DMS 273 (cell line): Measurements from ENCODE around the gene DHDH.
"Not testable (repeated sequence)": the region's sequence is repeated elsewhere in the genome, so short reads cannot be mapped to it uniquely, and the experiment has no call there.

Experiments
- DNase-seq: peaks from one replicate; lab custom pipeline; 2025; ENCODE audit not compliant: unreplicated experiment; lab: John Stamatoyannopoulos, UW

DHDH gene

DNA sequence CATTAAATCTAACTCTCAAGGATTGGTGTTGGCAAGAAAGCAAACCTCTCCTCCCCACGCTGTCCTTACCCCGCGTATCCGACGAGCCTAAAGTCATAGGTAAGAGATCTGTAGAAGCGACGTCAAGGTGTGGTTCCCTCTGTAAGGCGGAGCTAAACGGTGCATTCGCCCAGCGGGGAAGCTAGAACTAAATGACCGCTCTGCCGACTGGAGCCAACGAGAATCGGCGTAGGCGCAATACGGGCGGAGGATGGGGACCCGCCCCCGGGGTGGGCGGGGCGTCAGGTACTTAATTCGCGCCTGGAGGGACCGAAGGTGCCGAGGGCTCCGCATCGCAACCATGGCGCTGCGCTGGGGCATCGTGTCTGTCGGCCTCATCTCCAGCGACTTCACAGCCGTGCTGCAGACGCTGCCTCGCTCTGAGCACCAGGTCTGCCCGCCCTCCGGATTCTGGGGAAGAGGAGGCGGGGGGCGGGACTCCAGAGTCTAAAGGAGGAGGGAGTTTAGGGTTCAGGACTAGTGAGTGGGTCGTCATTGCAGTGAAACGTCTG, at the start of gene DHDH:
Gene DHDH (plus strand): TSS at position 318 of the 551 bp plus-strand sequence. CDS start 23 bp downstream, at position 341.
- peak; percentile 91 for DNase-seq

DNA sequence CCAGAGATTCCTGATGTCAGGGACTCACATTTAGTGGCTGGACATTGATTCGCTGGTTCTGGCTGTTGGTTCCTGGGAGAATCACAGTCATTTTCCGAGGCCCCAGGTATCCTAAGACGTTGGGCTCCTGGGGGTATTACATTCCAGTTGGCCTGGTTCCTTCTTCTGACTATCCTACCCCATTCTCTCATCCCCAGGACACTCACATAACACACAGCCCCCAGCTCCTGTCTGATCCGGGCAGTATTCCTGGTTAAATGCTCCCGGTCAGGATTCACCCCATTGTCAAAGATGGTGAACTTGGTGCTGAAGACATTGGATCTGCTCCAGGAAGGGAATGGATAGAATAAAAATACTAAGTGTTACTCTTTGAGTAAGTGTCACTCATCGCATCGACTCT, 49.8 kb upstream of the DHDH start:
- DNase-seq = no peak

DNA sequence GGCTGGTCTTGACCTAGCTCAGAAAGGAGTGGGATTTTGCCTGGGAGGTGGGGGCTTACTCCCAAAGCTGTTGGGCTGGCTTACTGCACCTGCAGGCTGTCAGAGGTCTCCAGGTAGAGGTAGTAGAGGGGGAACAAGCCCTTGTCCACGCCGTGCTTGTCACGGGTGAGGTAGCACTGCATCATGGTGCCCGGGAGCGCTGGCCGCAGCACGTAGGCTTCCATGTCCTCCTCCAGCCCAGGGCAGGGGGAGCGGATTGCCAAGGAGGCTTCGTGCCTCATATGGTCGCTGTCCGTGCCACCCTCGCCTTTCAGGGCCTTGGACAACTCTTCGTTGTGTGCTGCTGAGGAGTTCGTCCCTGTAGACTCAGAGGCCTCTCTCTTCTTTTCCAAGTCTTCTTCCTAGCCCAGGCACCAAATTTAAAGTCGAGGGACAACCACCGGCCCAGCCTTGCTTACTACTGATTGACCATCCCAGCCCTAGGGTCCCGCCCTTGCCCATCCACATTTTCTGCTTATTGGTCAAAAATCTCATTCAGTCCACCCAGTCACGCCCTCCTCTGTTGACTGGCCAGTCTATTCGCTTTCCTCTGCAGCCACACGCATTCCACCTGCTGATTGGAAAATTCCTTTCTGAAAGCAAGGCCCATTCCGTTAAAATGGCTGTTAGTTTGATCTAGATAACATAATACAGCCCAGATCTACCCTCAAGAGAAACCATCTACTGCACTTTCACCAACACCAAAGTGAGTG, 45.5 kb upstream of the DHDH start:
- no peak for DNase-seq

DNA sequence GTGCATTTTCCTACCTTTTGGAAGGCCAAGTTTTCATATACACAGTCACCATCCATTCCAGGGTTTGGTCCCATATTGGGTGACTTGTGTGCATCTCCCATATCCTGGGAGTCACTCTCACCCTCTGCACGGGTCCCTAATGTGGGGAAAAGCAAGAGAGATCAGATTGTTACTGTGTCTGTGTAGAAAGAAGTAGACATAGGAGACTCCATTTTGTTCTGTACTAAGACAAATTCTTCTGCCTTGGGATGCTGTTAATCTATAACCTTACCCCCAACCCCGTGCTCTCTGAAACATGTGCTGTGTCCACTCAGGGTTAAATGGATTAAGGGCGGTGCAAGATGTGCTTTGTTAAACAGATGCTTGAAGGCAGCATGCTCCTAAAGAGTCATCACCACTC, 44.0 kb upstream of the DHDH start:
- not testable (repeated sequence) for DNase-seq

DNA sequence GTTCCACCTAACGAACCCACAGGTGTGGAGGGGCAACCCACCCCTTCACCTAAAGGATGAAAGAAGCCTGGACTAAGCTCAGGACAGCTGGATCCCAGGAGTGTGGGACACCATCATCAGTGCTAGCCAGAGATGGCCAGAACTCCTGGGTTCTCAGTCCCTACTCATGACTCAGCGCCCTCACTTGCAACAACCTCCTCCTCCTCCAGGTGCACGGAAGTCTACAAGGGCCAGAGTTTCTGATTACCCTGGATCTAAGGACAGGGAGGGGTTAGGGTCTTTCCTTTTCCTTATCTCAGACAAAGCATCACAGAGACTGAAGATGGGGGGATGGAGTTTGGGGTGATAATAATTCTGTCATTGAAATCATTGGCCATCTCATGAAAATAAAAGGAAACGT, 42.9 kb upstream of the DHDH start:
- DNase-seq = no peak

DNA sequence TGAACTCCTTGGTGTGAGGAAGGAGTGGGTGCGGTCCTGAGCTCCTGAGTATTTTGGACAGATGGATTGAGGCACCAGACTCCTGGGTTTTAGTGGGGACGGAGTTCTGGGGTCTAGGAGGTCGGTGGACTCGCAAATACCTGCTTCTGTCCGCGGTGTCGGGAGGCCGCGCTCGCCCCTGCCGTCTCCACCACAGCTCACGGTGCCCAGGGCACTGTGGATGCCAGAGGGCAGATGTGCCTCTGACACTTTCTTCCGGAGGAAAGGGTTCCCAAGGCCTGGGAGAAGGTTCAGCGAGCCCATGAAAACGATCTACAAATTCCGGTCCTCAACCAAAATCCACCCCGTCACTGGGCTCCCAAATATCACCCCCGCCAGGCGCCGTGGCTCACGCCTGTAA, 38.3 kb upstream of the DHDH start:
- no peak for DNase-seq

DNA sequence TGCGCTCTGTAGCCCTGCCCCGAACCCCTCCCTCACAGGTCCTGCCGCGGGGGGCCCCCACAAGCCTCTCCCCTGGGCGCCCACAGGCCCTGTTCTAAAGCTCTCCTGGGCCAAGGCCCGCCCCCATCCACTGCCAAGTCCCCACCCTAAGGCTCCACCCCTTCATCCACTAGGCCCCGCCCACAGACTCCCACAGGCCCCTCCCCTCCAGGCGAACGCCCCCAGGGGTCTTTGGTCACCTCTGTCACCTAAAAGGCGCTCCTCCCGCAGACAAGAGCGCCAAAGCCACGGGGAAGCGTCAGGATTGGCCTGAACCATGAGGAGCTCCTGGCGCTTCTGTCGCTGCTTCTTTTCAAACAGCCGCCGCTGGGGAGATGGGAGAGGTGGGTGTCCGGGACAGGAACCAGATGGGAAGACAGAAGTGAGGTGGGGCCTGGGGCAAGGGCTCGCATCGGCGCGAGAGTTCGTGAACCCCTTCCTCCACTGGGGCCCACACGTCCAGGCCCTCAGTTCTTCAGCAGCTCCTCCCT, 37.2 kb upstream of the DHDH start:
- no peak for DNase-seq

DNA sequence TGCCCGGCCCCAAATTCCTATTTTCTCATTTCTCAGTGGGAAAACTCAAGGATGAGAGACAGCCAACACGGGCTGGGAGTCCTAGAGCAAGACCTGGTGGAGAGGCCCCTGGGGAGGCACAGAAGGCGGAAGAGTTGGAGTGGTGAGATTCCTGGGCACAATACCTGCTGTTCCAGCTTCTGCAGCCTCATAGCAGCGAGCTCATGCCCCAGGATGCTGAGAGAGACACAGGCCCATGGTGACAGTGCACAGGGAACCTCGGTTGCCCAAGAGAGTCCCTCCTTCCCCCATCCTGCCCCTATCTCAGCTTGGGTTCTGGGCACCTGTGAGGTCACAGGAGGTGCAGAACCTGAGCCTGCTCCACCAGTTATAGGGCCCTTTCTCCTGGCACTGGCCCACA, 36.3 kb upstream of the DHDH start:
- DNase-seq = no peak

DNA sequence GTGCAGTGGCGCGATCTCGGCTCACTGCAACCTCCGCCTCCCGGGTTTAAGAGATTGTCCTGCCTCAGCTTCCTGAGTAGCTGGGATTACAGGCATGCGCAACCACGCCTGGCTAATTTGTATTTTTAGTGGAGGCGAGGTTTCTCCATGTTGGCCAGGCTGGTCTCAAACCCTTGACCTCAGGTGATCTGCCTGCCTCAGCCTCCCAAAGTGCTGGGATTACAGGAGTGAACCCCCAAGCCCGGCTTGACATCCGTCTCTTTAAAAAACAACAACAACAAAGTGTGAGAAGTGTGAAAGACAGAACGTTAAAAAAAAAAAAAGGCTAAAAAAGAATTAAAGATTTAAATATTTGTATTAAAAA, 34.1 kb upstream of the DHDH start:
- not testable (repeated sequence) for DNase-seq

DNA sequence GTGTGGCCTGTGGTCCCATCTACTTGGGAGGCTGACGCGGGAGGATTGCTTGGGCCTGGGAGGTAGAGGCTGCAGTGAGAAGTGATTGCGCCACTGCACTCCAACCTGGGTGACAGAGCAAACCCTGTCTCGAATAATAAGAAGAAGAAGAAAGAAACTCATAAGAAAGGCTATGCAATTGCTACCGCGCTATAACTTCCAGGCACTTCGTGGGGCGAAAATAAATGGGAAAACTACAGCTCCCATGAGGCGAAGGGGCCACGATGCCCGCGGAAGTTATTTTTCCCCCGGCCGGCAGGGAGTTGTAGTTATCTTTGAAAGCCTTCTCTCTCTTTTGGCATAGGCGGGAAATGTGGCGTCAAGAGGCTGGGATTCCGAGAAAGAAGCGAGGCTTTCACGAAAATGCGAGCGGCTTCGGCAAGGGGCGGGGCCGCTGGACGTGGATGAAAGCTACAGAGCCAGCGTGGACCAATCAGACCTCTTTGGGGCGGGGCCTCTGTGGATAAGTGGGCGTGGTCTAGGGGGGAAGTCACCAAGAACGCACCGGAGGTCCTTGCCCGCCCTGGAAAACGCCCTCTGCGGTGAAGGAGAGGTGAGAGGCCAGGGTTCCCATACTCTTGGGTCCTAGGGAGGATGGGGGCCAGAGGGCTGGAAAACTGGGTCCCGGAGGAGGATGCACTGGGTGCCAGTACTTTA, 33.6 kb upstream of the DHDH start, which contains the start of gene NUCB1:
Gene NUCB1 (plus strand): TSS at position 532 of the 696 bp plus-strand sequence. CDS start 485 bp downstream, outside the sequence.
- peak; percentile 100 for DNase-seq

DNA sequence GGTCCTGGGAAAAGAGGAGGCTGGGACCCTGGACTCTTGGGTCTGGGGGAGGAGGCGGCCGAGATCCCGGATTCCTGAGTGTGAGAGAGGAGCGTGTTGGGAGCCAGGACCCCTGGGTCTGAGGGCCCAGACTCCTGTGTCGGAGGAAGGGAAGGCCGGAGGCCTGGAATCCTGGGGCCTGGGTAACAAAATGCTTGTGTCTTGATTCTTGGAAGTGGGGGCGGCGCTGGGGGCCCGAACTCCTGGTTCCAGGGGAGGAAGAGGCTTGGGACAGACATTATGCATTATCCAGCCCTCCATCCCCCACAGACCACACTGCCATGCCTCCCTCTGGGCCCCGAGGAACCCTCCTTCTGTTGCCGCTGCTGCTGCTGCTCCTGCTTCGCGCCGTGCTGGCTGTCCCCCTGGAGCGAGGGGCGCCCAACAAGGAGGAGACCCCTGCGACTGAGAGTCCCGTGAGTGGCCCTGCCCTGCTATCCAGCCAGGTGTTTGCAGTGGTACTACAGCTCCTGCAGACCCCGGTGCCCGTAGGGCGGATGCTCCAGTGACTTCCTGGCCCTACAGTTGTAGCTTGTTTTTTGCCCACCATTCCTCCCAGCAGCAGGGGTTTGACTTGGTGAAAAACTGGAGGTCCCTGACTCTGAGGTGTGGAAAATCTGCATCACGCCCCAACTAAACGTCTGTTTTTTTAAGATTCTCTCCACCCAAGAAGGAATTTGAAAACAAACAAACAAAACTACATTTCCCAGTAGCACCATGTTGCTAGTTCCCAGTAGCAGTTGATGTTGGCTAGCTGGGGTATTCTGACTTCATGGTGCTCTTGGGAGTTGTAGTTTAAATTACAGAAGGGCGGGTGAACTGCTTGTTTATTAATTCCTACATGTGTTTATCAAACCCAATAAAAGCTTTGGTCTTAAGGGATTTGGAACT, 32.8 kb upstream of the DHDH start:
- DNase-seq = peak; percentile 47

DNA sequence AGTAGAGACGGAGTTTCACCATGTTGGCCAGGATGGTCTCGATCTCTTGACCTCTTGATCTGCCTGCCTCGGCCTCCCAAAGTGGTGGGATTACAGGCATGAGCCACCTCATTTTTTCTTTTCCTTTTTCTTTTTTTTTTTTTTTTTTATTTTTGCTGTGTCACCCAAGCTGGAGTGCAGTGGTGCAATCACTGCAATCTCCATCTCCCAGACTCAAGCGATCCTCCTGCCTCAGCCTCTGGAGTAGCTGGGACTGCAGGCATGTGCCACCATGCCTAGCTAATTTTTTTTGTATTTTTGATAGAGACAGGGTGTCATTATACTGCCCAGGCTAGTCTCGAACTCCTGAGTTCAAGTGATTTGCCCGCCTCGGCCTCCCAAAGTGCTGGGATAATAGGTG, 31.2 kb upstream of the DHDH start:
- DNase-seq = not testable (repeated sequence)

DNA sequence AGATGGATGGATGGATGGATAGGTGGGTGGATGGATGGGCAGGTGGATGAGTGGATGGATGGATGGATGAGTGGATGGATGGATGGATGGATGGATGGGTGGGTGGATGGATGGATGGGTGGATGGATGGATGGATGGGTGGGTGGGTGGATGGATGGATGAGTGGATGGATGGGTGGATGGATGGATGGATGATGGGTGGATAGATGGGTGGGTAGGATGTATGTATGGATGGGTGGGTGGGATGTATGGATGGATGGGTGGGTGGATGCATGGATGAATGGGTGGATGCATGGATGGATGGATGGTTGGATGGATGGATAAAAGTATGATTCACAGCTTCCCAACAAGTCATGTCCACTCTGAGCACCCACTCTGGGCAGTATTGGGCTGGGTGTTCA, 29.7 kb upstream of the DHDH start:
- DNase-seq = not testable (repeated sequence)

DNA sequence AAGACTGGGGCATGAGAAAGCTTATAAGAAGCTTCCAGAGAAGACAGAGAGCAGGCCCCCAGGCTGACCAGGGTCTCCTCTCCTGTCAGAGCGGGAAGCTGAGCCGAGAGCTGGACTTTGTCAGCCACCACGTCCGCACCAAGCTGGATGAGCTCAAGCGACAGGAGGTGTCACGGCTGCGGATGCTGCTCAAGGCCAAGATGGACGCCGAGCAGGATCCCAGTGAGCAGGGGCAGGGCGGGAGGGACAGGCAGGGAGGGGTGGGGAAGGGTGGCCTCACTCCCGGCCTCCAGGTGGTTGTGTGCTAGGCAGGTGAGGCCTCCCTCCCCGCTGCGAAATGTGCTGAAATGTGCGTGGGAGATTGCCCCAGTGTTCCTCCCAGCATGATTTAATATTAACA, 27.8 kb upstream of the DHDH start:
- DNase-seq = no peak

DNA sequence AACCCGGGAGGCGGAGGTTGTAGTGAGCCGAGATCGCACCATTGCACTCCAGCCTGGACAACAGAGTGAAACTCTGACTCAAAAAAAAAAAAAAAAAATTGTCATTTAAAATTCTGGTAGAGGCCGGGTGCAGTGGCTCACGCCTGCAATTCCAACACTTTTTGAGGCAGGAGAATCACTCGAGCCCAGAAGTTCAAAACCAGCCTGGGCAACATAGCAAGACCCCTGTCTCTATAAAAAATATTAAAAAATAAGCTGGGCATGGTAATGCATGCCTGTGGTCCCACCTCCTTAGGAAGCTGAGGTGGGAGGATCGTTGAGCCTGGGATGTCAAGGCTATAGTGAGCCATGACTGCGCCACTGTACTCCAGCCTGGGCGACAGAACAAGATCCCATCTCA, 27.2 kb upstream of the DHDH start:
- DNase-seq = no peak

DNA sequence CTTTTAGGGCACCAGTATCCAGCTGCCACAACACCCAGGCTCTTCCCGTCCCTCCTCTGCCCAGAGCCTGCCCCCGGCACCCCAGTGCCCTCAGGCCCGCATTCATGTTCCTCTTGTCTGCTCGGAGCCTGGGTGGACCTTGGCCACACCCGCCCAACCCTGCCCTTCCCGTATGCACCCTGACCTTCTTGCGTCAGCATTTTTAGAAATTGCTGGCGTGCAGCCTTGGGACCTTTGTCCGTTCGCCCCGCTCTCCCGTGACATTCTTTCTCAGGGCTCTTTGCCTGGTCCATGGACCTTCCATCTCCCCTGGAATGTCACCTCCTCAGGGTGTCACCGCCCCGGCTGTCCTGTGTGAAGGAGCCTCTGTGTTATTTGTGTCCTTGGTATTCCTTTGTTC, 25.8 kb upstream of the DHDH start:
- DNase-seq = no peak

DNA sequence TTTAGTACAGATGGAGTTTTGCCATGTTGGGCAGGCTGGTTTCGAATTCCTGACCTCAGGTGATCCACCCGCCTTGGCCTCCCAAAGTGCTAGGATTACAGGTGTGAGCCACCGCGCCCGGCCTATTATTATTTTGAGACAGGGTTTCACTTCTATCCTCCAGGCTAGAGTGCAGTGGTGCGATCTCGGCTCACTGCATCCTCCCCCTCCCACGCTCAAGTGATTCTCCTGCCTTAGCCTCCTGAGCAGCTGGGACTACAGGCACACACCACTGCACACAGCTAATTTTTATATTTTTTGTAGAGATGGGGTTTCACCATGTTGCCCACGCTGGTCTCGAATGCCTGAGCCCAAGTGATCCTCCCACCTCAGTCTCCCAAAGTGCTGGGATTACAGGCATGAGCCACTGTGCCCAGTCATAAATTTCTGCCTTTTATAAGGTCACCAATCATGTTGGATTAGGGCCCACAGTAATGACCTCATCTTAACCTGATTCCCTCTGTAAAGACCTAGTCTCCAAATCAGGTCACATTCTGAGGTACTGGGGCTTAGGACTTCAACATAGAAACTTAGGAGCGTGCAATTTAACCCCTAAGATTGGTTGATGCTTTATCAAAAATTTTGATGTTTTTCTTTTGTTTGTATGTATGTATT, 23.9 kb upstream of the DHDH start:
- not testable (repeated sequence) for DNase-seq

DNA sequence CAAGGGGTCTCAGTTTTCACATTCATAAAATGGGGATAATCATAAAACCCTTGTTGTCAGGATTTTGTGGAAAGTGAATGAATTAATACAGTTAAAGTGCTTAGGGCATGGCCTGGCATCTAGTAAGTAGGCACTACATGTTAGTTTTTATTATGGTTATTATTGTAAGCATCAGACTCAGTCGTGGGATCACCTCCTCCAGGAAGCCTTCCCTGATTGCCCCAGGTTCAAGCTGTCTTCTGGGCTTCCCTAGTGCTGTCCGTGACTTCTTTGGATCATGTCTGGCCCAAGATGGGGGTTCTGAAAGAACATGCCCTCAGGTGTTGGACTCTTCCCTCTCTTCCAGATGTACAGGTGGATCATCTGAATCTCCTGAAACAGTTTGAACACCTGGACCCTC, 22.7 kb upstream of the DHDH start:
- DNase-seq = no peak

DNA sequence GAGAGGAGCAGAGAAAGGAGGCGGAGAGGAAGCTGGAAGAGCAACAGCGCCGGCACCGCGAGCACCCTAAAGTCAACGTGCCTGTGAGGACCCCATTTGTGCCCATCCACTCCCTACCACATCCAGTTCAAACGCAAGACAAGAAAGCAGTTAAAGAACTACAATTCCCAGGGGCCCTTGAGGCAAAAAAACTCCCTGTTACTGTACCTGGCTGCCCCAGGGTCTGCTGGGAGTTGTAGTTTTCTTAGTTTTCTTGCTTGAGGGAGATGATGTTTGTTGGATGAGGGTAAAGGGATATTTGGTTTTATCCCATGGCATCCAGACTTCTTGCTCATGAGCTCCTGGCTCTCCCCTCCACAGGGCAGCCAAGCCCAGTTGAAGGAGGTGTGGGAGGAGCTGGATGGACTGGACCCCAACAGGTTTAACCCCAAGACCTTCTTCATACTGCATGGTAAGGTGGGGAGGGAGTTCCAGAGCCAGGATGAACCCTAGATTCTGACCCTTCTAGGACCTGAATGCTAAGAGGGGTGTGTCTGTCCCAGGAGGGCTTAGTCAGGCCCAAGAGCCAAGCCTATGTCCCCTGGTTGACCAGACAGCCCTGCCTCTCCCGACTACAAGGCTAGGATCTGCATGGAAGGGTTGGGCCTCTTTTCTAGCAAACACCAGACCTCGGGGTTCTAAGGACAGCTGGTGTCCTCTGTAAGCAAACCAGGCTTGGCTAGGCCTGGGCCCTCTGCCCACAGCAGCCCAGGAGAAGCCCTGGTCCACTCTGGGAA, 20.2 kb upstream of the DHDH start:
- DNase-seq = peak; percentile 59

DNA sequence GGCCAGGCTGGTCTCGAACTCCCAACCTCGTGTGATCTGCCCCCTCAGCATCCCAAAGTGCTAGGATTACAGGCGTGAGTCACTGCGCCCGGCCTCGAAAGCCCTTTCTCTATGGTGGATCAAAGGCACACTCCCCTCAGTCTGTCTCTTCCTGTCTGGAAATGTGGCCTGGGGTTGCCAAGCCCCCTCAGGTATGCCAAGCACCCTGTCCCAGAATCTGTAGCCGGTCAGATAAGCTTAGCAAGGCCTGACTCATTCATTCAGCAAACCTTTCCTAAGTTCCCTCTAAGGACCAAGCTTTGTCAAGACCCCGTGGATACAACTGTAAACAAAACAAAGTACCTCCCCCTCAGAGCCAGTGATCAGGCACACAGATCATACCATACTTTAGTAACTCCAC, 19.3 kb upstream of the DHDH start:
- DNase-seq = no peak
